Cerebellar nuclear complex (tissue), 1 donor: ENCODE results near the gene CCSAP.

Experiments used
- DNase-seq, 2 experiments: peaks; one replicate each; lab custom pipeline; 2025; lab: John Stamatoyannopoulos, UW

CCSAP gene

DNA sequence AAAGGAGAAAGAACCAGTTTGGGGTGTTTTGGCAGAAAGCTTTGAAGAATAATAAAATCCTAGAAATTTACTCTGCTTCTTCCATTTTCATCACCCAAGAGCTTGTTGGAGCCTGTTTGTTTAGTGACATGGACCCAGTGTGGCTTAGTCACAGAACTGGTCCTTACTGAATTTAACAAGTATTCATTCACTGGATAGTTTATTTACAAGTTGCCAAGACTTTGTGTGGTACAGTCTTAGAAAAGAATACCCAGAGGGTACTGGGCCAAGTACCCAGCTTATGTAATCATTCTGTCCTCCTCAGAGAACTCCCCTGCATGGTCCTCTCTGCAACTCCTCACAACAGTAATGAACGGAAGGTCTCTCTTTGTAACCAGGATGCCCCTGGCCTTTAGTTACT, 55.6 kb downstream of the CCSAP start:
- no peak for DNase-seq

GRCh38 chr1:229286099-229286766, 56.6 kb downstream of the CCSAP start:
- DNase-seq: no peak

DNA sequence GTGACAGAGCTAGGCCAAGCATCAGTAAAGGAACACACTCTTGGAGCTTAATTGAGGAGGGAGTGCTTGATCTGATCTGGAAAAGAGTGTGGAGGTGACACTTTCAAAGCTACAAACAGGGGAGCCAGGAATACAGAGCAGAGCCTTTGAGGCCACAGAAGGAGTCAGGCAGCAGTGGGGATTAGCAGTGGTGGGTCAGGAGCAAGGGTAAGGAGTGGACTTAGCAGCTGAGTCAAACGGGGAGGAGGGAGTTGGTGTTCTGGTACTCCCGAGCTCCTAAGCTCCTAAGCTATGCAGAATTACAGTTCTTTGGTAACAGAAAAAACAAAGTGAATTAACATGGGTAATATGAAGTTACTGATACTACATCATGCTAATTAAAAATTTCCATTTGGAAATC, 57.4 kb downstream of the CCSAP start:
- no peak for DNase-seq

GRCh38 chr1:229284887-229285286, 58.0 kb downstream of the CCSAP start:
- no peak for DNase-seq

DNA sequence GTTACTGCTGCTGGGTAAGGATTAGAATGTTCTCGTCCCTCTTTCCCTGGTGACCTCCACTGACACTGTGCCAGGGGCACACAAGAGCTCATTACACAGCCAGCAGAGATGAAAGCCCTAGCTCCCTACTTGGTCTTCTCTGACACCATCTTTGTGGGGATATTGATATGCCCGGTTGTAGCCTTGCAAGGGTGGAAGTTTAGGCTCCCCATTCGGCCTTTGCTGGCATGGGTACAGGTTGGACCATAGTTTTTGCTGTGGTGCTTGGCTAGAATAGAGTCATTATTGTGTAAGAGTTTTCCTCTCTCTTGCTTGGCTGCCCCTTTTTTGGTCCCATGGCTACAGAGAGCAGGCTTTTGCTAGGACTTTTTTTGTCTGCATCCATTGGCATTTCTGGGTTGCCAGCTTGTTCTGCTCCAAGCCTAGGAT, 59.6 kb downstream of the CCSAP start:
- DNase-seq: no peak

- no peak for DNase-seq
These were observed 60.5 kb downstream of the CCSAP start for GRCh38 chr1:229282295-229282823.

DNA sequence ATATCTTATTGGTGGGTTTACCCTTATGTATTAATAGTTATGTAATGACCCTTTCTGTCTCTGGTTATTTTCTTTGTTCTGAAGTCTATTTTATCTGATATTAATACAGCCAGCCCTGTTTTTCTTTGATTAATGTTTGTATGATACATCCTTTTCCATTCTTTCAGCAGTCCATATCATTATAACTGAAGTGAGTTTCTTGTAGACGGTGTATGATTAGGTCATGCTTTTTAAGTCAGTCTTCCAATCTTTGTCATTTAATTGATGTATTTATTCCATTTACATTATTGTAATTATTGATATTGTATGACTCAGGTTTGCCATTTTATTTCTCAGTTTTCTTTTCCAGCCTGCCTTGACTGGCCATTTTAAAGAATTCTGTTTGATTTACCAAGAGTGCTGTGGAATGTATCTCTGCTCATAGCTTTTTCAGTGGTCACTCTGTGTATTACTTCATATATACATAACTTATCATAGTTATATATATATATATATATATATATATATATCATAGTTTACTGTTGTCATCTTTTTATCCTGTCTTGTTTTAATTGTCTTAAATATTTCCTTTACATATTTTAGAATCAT, 61.4 kb downstream of the CCSAP start:
- DNase-seq: no peak

- no peak for DNase-seq
These were observed 61.9 kb downstream of the CCSAP start for GRCh38 chr1:229280921-229281320.

- no peak for DNase-seq
These were observed 62.6 kb downstream of the CCSAP start for GRCh38 chr1:229280037-229280828.

GRCh38 chr1:229279242-229279641, 63.6 kb downstream of the CCSAP start:
- no peak for DNase-seq

DNA sequence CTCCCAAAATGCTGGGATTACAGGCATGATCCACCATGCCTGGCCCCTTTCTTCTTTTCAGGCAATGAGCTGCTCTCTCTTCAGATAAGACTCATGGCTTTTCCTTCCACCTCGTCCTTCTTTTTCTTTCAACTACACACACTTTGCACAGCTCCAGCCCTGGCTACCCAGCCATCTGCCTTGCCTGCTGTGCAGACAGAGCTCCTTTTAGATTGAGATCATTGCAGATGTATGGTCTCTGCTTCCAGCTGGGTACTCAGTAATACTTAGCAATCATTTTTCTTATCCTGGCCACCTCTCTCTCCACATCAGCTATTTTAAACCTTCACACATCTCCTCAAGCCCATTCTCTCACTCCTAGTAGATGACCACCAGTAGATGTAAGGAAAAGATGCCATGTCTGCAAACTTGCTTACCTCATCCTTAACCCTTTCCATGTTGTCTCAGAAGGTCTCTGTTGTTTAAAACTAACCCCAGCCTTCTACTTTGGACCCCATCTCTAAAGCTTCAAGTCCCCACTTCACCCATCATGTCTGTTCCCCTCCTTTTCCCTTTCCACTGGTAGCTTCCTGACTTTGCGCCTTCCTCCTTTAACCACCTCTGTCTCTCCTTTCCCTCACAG, 64.6 kb downstream of the CCSAP start:
- DNase-seq: no peak

- DNase-seq: no peak
These were observed 67.8 kb downstream of the CCSAP start for GRCh38 chr1:229275005-229275404.

DNA sequence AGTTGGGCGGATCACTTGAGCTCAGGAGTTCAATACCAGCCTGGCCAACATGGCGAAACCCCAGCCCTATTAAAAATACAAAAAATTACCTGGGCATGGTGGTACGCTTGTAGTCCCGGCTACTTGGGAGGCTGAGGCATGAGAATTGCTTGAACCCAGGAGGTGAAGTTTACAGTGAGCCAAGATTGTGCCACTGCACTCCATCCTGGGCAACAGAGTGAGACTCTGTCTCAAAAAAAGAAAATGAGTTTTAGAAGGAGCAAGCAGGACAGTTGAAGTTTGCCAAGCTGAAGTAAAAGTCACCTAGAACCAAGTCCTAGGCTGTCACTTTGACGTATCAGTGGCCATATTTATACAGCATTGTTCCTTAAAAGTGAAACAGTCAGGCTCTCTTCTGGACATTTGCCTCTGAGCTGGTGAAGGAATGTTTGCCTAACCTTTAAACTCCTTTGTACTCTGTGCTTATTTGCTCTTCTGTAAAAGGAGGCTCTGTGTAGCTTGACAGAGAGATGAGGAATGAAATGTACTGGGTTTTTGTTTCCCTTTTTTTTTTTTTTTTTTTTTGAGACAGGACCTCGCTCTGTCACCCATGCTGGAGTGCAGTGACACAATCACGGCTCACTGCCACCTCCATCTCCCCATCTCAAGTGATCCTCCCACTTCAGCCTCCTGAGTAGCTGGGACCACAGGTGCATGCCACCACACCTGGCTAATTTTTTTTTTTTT, 69.2 kb downstream of the CCSAP start:
- DNase-seq: no peak

GRCh38 chr1:229272164-229273158, 70.4 kb downstream of the CCSAP start:
- peak in 1 of 2 experiments; percentile 67 for DNase-seq

DNA sequence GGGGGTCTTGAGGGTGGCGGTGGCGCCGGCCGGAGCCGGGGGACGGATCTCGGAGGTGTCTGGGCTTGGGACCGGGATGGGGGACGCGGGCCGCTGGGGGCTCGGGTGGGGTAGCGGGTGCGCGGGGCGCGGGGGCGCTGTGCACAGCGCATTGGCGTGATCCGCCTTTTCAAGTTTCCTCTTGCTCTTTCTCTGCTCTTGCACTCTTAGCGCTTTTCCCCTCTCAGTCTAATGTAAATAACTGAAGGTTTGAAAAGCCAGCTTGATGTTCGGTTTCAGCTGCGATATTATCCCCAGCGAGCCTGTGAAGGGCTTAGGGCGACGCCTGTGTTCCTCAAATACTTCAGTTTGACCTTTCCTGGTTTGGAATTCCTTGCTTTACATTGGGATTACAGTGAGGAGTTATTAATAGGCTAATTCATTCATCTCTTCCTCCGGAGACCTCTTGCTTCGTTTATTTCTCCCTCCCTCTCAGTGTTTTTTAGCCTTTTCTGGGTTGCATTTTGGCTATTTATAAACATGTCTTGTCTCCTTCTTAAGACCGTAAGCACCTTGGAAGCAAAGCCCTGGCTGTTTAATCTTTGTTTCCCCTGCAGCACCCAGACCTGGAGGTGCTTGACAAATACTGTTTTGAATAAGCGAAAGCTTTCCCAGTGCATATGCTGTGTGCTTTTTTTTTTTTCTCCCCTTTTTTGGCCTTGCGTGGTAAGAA, 71.2 kb downstream of the CCSAP start:
- no peak for DNase-seq
